ENCODE measurements around the gene SMOC2.

SMOC2 gene

DNA sequence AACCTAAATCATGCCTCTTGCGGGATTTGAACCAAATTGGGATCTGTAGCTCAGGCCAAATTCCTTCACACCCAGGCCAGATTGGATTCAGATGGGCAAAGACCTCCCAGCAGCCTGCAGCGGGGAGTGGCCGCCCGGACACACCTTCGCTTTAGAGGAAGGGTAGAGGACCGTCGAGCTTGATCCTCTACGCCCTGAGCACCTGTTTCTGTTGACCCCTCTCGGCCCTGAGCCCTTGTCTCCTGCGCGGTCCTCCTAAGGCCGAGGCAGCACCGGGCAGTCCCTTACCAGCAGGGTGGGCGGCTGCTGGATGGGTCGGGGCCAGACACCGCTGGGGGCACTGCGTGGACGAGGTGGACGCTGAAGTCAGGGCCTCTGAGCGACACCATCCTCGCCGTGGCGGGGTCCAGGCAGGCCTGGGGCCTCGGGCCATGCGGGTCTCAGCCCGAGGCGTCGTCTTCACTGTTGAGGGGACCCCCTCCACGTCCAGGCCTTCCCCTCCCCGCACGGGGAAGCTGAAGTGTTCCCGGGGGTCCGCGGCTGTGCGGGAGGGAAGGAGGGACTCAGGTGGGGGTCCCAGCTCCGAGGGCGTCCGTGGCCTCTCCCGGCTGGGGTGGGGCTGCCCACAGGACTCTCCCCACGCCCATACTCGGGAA lies 114.8 kb downstream of the SMOC2 start:
- TF ChIP-seq GATA2 (IDR thresholded peaks at IDR 0.05; ENCODE audit: low read depth, low read length) (no peak), GATA3 (IDR thresholded peaks at IDR 0.05; ENCODE audit: low read depth, low read length) (no peak)

DNA sequence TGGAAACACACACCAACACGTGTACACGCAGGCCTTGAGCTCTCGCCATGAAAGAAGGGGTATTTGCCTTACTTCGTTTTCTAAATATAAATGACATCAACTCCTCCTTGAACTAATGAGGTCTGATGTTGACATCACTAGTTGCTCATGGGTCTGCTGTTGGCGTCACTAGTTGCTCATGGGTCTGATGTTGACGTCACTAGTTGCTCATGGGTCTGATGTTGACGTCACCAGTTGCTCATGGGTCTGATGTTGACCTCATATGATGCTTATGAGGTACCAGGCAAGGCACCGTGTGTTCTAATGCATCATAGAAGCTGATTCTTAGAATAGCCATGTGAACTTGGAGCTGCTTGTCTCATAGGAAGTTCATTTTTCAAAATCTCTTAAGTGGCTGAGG lies 116.5 kb downstream of the SMOC2 start:
- TF ChIP-seq GATA2 (IDR thresholded peaks at IDR 0.05; ENCODE audit: low read depth, low read length) (no peak), GATA3 (IDR thresholded peaks at IDR 0.05; ENCODE audit: low read depth, low read length) (no peak)

DNA sequence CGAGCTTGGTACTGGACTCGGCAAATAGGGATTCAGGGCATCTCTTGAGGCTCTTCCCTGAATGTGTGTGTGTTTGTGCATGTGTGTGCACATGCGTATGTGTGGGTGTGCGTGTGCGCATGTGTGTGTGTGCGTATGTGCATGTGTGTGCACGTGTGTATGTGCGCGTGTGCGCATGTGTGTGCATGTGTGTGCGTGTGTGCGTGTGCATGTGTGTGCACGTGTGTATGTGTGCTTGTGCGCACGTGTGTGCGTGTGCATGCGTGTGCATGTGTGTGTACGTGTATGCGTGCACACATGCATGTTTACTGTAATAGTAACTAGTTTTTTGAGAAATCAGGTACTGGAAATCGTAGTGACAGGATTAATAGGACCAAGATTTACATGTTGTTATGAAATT lies 117.7 kb downstream of the SMOC2 start:
- TF ChIP-seq GATA3 (IDR thresholded peaks at IDR 0.05; ENCODE audit: low read depth, low read length) (no peak), GATA2 (IDR thresholded peaks at IDR 0.05; ENCODE audit: low read depth, low read length) (no peak)

DNA sequence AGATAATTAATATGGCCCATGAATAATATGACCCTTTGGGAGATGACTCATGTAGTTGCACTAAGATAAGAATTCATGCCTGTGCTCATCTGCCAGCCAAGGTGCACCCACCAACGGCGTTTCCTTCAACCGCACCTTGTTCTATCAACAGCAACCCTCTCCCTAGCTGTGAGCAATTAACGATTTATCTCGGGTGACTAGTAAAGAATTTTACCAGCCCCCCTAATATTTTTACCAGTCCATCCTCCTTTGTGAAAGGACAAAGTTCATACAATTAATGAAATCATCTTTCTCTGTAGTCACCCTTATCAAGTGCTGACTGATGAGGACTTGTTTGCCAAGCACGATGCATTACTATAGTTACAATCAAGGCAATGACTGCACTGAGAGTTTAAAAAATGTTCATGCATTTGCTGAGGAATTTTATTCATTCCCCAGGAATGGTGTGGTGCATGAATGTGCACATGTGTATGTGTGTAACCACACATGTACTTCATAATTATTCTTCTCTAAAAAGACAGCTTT lies 118.7 kb downstream of the SMOC2 start:
- TF ChIP-seq GATA2 (IDR thresholded peaks at IDR 0.05; ENCODE audit: low read depth, low read length) (no peak), GATA3 (IDR thresholded peaks at IDR 0.05; ENCODE audit: low read depth, low read length) (no peak)

DNA sequence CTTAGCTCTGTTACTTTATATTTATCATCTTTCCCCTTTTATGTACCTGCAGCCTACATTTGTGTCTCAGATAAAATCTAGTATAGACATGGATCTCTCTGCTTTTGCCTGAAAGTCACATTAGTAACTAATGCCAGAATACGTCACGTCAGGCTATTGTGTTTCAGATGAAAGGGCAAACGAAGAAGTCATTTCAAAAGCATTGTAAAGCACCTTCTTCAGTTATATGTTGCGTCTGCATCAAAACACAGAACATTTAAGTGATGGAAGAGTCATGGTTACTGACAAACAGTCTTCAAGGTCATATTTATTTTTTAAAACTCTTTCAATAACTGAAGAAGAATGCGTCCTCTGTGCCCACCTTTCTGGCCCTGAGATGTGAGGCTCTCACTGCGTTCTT lies 119.1 kb downstream of the SMOC2 start:
- no peak for TF ChIP-seq GATA2 (IDR thresholded peaks at IDR 0.05; ENCODE audit: low read depth, low read length)
- no peak for TF ChIP-seq GATA3 (IDR thresholded peaks at IDR 0.05; ENCODE audit: low read depth, low read length)

DNA sequence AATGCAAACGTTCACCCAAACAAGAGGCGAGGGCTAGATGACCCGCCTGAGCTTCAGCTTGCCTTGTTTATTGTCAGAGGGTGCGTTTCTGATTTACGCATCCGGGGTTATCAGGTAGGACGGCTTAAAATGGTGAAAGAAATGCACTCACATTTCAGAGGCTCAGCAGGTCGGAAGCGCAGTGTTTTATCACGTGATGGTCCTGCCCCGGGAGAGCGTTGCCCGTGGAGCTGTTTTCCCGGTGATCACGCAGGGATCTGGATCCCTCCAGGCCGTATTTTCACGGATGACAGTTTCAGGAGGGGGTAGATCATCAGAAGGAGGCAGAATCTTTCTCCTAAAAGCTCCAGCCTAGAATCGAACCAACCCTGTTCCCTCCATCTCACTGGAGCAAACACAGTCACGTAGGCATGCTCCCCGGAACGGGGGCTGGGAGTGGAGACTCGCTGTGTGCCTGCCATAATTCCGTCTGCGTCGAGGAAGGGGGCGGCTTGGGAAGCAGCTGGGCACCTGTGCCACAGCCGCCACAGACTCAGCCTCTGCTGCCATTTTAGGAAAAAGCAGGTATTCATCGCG lies 121.7 kb downstream of the SMOC2 start:
- TF ChIP-seq GATA3 (IDR thresholded peaks at IDR 0.05; ENCODE audit: low read depth, low read length) (no peak), GATA2 (IDR thresholded peaks at IDR 0.05; ENCODE audit: low read depth, low read length) (no peak)

DNA sequence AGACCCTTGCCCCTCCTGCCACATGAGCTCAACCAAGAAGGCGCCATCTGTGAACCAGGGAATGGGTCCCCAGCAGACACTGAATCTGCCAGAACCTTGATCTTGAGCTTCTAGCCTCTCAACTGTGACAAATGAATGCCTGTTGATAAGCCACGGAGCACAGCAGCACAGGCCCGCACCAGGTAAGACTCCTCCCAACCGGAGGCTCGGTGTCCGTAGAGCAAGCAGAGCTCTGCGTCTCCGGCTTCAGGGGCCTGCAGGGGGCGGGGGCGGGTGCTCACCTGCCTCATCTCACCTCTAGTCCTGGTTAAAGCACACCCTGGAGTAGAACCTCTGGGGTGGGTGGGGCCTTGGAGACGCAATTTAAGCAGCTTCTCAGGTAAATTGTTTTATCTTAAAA lies 122.7 kb downstream of the SMOC2 start:
- TF ChIP-seq GATA2 (IDR thresholded peaks at IDR 0.05; ENCODE audit: low read depth, low read length) (no peak), GATA3 (IDR thresholded peaks at IDR 0.05; ENCODE audit: low read depth, low read length) (no peak)

DNA sequence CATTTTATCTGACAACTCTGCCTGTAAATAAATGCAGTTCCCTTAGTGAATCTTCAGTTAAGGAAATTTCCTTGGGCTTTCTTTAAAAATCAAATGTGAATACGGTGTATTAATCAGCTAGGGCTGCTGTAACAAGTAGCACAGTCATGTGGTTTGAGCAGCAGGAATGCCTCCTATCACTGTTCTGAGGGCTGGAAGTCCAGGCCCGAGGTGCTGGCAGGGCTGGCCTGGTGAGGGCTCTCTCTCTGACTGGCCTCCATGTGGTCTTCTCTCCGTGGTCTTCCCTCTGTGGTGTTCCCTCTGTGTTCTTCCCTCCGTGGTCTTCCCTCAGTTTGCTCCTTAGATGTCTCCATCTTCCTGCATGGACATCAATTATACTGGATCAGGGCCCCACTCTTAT lies 124.1 kb downstream of the SMOC2 start:
- no peak for TF ChIP-seq GATA2 (IDR thresholded peaks at IDR 0.05; ENCODE audit: low read depth, low read length)
- TF ChIP-seq GATA3 (IDR thresholded peaks at IDR 0.05; ENCODE audit: low read depth, low read length), result no peak

DNA sequence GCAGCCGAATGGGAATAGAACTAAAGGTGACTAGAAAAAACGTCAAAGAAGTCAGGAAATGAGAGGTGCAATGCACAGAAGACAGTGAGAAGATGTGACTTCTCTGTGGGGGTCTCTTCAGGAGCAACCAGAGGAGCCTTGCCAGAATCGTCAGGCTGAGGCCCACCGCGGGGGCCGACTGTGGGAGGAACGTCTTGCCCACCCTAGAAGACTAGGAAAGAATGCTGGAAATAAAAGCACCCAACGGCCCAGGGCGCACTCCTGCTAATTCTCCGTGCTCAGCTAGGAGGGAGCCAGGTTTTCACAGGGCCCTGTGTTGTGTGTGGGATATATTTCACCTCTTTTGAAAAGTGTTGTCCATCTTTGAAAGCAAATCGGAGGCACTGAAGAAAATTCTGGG lies 129.2 kb downstream of the SMOC2 start:
- no peak for TF ChIP-seq GATA2 (IDR thresholded peaks at IDR 0.05; ENCODE audit: low read depth, low read length)
- TF ChIP-seq GATA3 (IDR thresholded peaks at IDR 0.05; ENCODE audit: low read depth, low read length), result no peak

DNA sequence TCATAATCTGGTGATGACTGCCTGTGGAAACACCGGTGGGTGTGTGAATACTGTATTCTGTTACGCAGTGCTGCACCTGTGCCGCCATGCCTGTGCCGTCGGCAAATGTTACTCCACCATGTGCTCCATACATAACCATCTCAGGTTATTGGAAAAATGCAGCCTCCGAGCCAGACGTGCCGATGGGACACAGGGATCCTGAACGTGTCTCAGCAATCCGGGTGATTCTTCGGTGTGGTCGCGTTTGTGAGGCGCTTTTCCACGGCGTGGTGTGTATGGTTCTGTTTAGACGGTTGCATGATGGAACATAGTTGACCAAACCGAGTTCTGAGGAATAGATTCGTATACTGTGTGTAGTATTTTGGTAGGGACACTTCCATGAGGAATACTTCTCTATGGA lies 130.3 kb downstream of the SMOC2 start:
- TF ChIP-seq GATA2 (IDR thresholded peaks at IDR 0.05; ENCODE audit: low read depth, low read length), result no peak
- TF ChIP-seq GATA3 (IDR thresholded peaks at IDR 0.05; ENCODE audit: low read depth, low read length), result no peak

DNA sequence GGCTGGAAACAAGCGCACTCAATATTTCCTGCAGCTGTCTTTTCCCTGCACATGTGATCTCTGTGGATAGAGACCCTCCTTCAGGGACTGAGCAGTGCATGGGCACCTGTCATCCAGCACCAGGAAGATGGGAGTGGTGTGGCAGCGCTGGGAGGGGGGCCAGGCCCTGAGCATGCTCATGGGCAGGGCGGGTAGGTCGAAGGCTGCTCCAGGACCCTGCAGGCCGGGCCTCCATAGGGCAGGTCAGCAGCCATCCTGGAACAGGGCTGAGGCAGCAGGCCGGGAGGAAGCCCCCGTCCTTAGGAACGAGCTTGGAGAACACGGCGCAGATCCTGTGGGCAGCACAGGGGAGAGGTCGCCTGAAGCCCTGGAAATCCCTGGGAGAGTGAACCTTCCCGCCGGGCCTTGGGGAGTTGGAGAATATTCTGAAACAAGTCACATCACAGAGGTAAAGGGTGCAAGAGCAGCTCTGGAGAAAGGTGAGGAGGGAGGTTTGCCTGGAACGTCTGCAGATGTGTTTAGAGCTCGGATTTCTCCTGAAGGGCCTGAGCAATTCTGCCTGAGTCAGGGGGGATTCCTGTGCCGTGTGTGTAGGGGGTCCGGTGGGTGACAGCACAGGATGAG lies 133.2 kb downstream of the SMOC2 start:
- TF ChIP-seq GATA3 (IDR thresholded peaks at IDR 0.05; ENCODE audit: low read depth, low read length), result no peak
- TF ChIP-seq GATA2 (IDR thresholded peaks at IDR 0.05; ENCODE audit: low read depth, low read length), result no peak

DNA sequence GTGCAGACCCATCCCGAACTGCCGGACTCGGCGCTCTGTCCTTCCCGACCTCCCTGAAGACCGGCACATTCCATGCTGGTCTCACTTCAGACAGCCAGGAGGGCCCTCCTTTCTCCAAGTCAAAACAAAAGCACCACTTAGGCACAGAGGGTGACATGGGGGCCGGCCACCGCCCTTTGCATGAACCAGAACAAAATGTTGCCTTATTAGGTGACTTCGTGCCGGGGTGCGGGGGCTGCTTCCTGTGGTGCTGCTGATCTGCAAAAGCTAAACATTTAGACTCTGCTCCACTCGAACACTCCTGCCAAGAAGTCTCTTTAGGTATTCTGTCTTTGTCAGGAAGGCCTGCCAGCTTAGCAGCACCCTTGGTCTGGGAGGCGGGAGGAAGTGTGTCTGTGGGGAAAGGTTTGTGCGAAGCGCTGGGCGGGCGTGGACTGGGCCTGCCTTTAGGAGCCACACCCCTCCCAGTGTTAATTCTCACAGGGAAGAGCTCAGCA lies 133.8 kb downstream of the SMOC2 start:
- TF ChIP-seq GATA2 (IDR thresholded peaks at IDR 0.05; ENCODE audit: low read depth, low read length) (no peak), GATA3 (IDR thresholded peaks at IDR 0.05; ENCODE audit: low read depth, low read length) (no peak)

DNA sequence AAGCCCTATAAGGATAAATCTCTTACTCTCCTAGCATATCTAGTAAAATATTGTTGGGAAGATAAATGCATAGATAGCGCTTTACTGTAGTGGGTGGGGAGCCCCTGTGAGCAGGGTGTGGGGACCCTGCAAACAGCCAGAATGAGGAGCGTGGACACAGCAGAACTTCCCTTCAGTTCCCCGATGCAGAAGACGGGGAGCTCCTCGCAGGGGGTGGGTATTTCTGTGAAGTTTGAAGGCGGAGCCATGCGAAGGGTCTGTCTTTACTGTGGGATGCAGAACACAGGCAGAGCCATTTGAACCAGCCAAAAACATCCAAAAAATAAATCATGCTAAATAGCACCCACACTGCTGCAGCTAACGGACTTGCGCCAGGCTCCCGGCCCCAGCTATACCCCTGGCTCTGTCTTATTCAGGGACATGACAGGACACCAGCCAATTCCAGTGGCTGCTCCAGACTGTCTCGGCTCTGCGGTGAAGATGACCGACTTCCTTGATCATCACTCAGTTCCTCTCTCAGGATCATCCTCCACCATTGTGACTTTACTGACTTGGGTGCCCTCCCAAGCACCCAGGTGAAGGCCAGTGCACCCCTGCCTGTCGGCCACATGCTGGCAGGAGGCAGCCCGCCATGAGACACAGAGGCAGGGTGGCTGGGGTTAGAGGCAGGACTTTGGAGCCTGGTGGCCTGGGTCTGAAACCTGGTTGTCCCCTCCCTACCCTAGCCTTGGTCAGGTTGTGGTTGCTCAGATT lies 134.5 kb downstream of the SMOC2 start:
- TF ChIP-seq GATA2 (IDR thresholded peaks at IDR 0.05; ENCODE audit: low read depth, low read length) (no peak), GATA3 (IDR thresholded peaks at IDR 0.05; ENCODE audit: low read depth, low read length) (no peak)

DNA sequence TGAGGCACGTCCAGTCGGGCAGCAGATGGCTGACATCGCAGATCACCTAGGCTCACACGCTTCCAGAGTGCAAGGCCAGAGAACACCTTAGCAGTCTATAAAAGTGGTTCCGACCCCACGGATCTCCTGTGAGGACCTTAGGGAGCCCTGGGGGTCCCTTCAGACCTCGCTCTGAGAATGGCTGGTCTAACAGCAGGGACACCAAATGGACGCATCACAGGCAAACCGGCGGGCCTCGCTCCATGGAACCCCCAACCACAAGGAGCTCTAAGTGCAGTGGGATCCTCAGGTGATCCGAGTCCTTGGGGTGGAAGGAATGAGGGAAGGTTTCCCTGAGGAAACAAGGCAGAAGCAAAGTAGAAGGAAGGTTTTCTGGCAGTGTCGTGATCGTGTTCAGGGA lies 135.4 kb downstream of the SMOC2 start:
- TF ChIP-seq GATA3 (IDR thresholded peaks at IDR 0.05; ENCODE audit: low read depth, low read length) (no peak), GATA2 (IDR thresholded peaks at IDR 0.05; ENCODE audit: low read depth, low read length) (no peak)

Data from SH-SY5Y (cell line).